ENCODE data around the gene SRPK3.

SRPK3 gene

GRCh38 chrX:153777261-153778090 lies 3.4 kb upstream of the SRPK3 start:
- no peak for TF ChIP-seq CTCF (conservative IDR thresholded peaks at IDR 0.05; ENCODE audit: low read depth, low read length)
- DNase-seq (ENCODE audit: low read depth) = no peak
- H3K4me3 ChIP-seq (ENCODE audit: low read depth, low read length) = no peak overlapping the region

- DNase-seq (ENCODE audit: low read depth) = no peak
- TF ChIP-seq CTCF (conservative IDR thresholded peaks at IDR 0.05; ENCODE audit: low read depth, low read length) = no peak
- H3K4me3 ChIP-seq (ENCODE audit: low read depth, low read length) = no peak overlapping the region
These were observed 2.7 kb upstream of the SRPK3 start for GRCh38 chrX:153778181-153778580.

- TF ChIP-seq CTCF (conservative IDR thresholded peaks at IDR 0.05; ENCODE audit: low read depth, low read length) = no peak
- no peak for DNase-seq (ENCODE audit: low read depth)
- H3K4me3 ChIP-seq (ENCODE audit: low read depth, low read length) = no peak overlapping the region
These were observed 2.1 kb upstream of the SRPK3 start for GRCh38 chrX:153778684-153779101.

GRCh38 chrX:153779891-153780677 lies 757 bp upstream of the SRPK3 start:
- H3K4me3 ChIP-seq (ENCODE audit: low read depth, low read length) = no peak overlapping the region
- DNase-seq (ENCODE audit: low read depth) = no peak
- TF ChIP-seq CTCF (conservative IDR thresholded peaks at IDR 0.05; ENCODE audit: low read depth, low read length) = no peak

GRCh38 chrX:153781428-153782047 lies 697 bp downstream of the SRPK3 start:
- no peak for DNase-seq (ENCODE audit: low read depth)
- no peak for TF ChIP-seq CTCF (conservative IDR thresholded peaks at IDR 0.05; ENCODE audit: low read depth, low read length)
- no peak overlapping the region for H3K4me3 ChIP-seq (ENCODE audit: low read depth, low read length)

- TF ChIP-seq CTCF (conservative IDR thresholded peaks at IDR 0.05; ENCODE audit: low read depth, low read length) = peak; percentile 14
- no peak overlapping the region for H3K4me3 ChIP-seq (ENCODE audit: low read depth, low read length)
- no peak for DNase-seq (ENCODE audit: low read depth)
These were observed 1.5 kb downstream of the SRPK3 start for GRCh38 chrX:153782313-153782712.

Data from choroid plexus epithelial cell (primary cell).